Memory B cell (primary cell): ENCODE results near the gene DLK1.

Experiments used
- ATAC-seq: fragments of 150-1000 bp; cut with Tn5 transposase; 2 replicates; pipeline ENCODE4 v1.10.0; 2021; ENCODE audit warnings: low read depth, mild to moderate bottlenecking, moderate library complexity
- DNase-seq, 2 donors: peaks; one replicate each; pipeline ENCODE4 v3.0.0; 2022; ENCODE audit warnings: low spot score in 2 of 2
- H3K27ac Mint-ChIP-seq: one replicate; pipeline ENCODE4 v1.8.0; 2022; ENCODE audit warnings: mild to moderate bottlenecking, moderate library complexity, mixed read lengths
- H3K27me3 Mint-ChIP-seq: one replicate; pipeline ENCODE4 v1.8.0; 2022; ENCODE audit warnings: mixed read lengths
- H3K36me3 Mint-ChIP-seq: one replicate; pipeline ENCODE4 v1.8.0; 2022; ENCODE audit warnings: mild to moderate bottlenecking, mixed read lengths
- H3K4me1 Mint-ChIP-seq: one replicate; pipeline ENCODE4 v1.8.0; 2022; ENCODE audit warnings: mixed read lengths
- H3K4me3 Mint-ChIP-seq: one replicate; pipeline ENCODE4 v1.8.0; 2022; ENCODE audit warnings: mild to moderate bottlenecking, moderate library complexity, mixed read lengths
- H3K9me3 Mint-ChIP-seq: one replicate; pipeline ENCODE4 v1.8.0; 2022; ENCODE audit warnings: mixed read lengths

DLK1 gene

GRCh38 chr14:100762901-100763300 lies 36.2 kb downstream of the DLK1 start:
- Mint-ChIP-seq H3K4me3 (no peak overlapping the region), H3K27ac (no peak overlapping the region), H3K36me3 (no peaks in the 10 kb centered on the region), H3K9me3 (peaks cover 3% of the 10 kb centered on the region), H3K27me3 (no peaks in the 10 kb centered on the region), H3K4me1 (no peaks in the 10 kb centered on the region)
- DNase-seq, result no peak
- ATAC-seq, result no peak

DNA sequence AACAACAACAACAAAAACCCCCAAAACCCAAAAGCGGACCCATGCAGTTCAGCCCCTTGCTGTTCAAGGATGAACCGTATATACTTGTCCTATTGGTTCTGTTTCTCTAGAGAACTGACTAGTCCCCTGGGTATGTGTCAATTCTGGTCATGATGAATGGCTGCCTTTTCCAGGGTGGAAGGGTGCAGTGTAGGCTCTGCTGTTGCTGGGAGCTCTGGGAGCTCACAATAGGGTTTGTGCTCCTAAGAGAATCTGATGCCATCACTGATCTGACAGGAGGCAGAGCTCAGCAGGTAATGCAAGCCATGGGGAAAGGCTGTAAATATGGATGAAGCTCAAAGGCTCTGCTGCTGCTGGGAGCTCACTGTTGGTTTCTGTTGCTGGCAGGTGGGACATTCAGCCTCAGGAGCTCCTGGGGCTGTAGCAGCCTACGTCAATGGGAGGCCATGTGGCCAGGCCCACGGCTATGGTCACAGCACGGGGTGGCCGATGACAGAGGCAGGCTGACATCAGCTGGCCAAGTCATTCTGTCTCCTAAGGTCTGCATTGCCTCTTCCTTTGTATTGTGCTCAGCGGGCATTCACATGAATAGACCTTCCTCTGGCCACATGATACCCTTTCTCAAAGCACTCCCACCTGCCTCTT lies 37.9 kb downstream of the DLK1 start:
- Mint-ChIP-seq H3K4me1 (no peaks in the 10 kb centered on the region), H3K4me3 (no peak overlapping the region), H3K9me3 (peaks cover 3% of the 10 kb centered on the region), H3K27me3 (no peaks in the 10 kb centered on the region), H3K36me3 (no peaks in the 10 kb centered on the region), H3K27ac (no peak overlapping the region)
- DNase-seq (no peak), ATAC-seq (no peak)

DNA sequence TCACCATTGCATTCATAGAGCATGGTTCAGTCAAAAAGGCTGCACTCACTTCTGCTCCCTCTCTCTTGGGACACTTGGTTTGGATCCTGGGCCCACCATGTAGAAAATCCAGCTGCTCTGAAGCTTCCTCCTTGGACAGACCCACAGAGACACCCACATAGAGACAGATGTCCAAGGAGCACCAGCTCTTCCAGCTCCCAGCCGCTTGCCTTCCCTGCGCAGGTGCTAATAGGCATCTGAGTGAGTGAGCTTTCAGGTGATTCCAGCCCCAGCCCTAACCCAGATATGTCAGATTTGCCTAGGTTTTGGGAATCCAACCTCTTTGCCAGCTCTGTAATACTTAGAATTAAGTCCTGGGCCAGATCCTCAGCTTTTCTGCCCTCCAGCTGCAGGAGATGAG lies 38.6 kb downstream of the DLK1 start:
- H3K4me1 Mint-ChIP-seq, result no peaks in the 10 kb centered on the region
- peaks cover 2% of the 10 kb centered on the region for H3K27me3 Mint-ChIP-seq
- H3K27ac Mint-ChIP-seq, result no peak overlapping the region
- H3K9me3 Mint-ChIP-seq, result peaks cover 3% of the 10 kb centered on the region
- H3K4me3 Mint-ChIP-seq, result no peak overlapping the region
- no peaks in the 10 kb centered on the region for H3K36me3 Mint-ChIP-seq
- ATAC-seq (no peak), DNase-seq (no peak)

- no peak overlapping the region for H3K27ac Mint-ChIP-seq
- peaks cover 3% of the 10 kb centered on the region for H3K9me3 Mint-ChIP-seq
- H3K4me3 Mint-ChIP-seq, result no peak overlapping the region
- no peak for ATAC-seq
- no peak for DNase-seq
- H3K36me3 Mint-ChIP-seq, result no peaks in the 10 kb centered on the region
- H3K4me1 Mint-ChIP-seq, result no peaks in the 10 kb centered on the region
- peaks cover 2% of the 10 kb centered on the region for H3K27me3 Mint-ChIP-seq
These were observed 39.3 kb downstream of the DLK1 start for GRCh38 chr14:100765991-100766390.

DNA sequence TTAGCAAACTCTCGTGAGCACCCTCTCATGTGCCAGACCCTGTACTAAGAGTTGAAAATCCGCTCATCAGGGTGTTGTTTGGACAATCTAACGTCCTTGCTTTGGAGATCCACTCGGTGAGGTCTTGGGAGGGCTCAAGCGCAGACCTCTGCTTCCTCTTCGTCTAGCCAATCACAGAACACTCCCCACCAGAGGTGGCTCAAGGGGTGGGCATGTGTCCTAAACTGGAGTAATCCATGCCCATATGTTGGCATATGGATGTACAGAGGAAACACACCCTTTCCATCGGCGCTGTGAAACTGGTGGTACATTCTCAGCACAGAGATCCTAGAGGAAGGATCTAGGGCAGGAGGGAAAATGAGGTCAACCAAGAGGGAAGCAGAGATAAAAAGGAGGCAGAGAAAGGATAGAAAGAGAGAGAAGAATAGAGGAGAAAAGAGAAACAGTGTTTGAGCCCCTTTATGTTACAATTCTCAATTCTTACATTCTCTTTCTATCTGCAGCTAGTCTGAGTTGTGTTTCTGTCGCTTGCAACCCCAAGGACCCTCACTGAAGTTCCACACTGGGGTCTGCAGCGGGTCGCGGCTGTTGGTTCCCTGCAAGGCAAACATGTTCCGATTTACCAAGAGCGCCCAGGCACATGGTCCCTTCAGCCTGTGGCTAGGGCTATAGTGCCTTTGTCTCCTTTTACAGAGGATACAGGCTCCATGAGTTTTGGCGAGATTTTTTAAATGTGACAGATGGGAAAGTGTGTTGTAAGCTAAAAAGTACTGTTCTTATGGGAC lies 40.5 kb downstream of the DLK1 start:
- Mint-ChIP-seq H3K9me3 (peaks cover 3% of the 10 kb centered on the region), H3K27me3 (peaks cover 2% of the 10 kb centered on the region), H3K36me3 (no peaks in the 10 kb centered on the region), H3K4me3 (no peak overlapping the region), H3K4me1 (no peaks in the 10 kb centered on the region), H3K27ac (no peak overlapping the region)
- no peak for ATAC-seq
- no peak for DNase-seq

- no peak overlapping the region for H3K27ac Mint-ChIP-seq
- H3K4me1 Mint-ChIP-seq, result no peaks in the 10 kb centered on the region
- H3K27me3 Mint-ChIP-seq, result peaks cover 2% of the 10 kb centered on the region
- DNase-seq, result no peak
- no peaks in the 10 kb centered on the region for H3K36me3 Mint-ChIP-seq
- ATAC-seq, result no peak
- no peak overlapping the region for H3K4me3 Mint-ChIP-seq
- peaks cover 3% of the 10 kb centered on the region for H3K9me3 Mint-ChIP-seq
These were observed 41.3 kb downstream of the DLK1 start for GRCh38 chr14:100767788-100768536.

GRCh38 chr14:100769035-100769939 lies 42.6 kb downstream of the DLK1 start:
- no peaks in the 10 kb centered on the region for H3K4me1 Mint-ChIP-seq

GRCh38 chr14:100770046-100770445 lies 43.4 kb downstream of the DLK1 start:
- Mint-ChIP-seq H3K4me1 (no peaks in the 10 kb centered on the region), H3K4me3 (no peak overlapping the region), H3K36me3 (no peaks in the 10 kb centered on the region), H3K27me3 (peaks cover 4% of the 10 kb centered on the region), H3K9me3 (no peaks in the 10 kb centered on the region), H3K27ac (no peak overlapping the region)
- DNase-seq (no peak), ATAC-seq (no peak)

More at GRCh38 chr14:100769035-100769939, 42.6 kb downstream of the DLK1 start:
- H3K27ac Mint-ChIP-seq, result no peak overlapping the region
- H3K4me3 Mint-ChIP-seq, result no peak overlapping the region
- peaks cover 4% of the 10 kb centered on the region for H3K27me3 Mint-ChIP-seq
- no peak for DNase-seq
- no peaks in the 10 kb centered on the region for H3K9me3 Mint-ChIP-seq
- ATAC-seq, result no peak
- H3K36me3 Mint-ChIP-seq, result no peaks in the 10 kb centered on the region

- Mint-ChIP-seq H3K4me3 (no peak overlapping the region), H3K4me1 (no peaks in the 10 kb centered on the region), H3K27ac (no peak overlapping the region), H3K27me3 (peaks cover 4% of the 10 kb centered on the region), H3K36me3 (no peaks in the 10 kb centered on the region), H3K9me3 (no peaks in the 10 kb centered on the region)
- DNase-seq, result no peak
- no peak for ATAC-seq
These were observed 44.0 kb downstream of the DLK1 start for GRCh38 chr14:100770605-100771120.

DNA sequence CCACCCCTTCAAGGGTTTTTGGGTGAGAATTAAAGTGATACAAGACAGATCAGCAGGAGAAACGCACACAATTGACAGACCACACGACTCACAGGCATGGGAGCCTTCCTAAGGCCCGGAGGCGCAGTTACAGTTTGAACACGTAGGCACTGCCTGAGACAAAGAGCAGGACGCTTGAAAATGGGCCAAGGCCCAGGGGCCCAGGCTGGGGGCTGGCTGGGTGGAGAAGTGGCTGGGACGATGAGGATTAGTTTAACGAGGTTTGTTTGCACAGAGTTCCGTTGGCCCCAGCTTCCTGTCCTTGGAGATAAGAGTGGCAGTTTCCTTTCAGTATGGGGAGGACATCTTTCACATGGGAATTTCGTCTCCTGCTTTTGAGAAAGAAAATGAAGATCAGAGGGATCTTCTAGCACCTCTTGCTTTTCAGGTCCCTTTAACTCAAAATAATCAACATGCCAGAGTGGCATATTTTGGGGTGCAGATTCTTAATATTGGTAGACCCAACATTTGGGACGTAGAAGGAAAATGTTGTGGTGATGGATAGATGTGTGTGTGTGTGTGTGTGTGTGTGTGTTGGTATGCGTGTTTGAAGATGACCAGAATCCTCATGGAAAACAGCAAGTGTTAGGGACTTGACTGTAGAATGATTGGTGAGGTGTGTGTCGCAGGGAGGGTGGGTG lies 44.6 kb downstream of the DLK1 start:
- DNase-seq (no peak), ATAC-seq (no peak)
- no peaks in the 10 kb centered on the region for H3K4me1 Mint-ChIP-seq
- no peak overlapping the region for H3K4me3 Mint-ChIP-seq
- H3K27me3 Mint-ChIP-seq, result peaks cover 4% of the 10 kb centered on the region
- no peaks in the 10 kb centered on the region for H3K9me3 Mint-ChIP-seq
- no peaks in the 10 kb centered on the region for H3K36me3 Mint-ChIP-seq
- no peak overlapping the region for H3K27ac Mint-ChIP-seq

- H3K4me1 Mint-ChIP-seq, result no peaks in the 10 kb centered on the region
- peaks cover 4% of the 10 kb centered on the region for H3K27me3 Mint-ChIP-seq
- no peaks in the 10 kb centered on the region for H3K36me3 Mint-ChIP-seq
- no peaks in the 10 kb centered on the region for H3K9me3 Mint-ChIP-seq
- H3K27ac Mint-ChIP-seq, result no peak overlapping the region
- ATAC-seq, result no peak
- no peak for DNase-seq
- no peak overlapping the region for H3K4me3 Mint-ChIP-seq
These were observed 46.0 kb downstream of the DLK1 start for GRCh38 chr14:100772607-100773165.

DNA sequence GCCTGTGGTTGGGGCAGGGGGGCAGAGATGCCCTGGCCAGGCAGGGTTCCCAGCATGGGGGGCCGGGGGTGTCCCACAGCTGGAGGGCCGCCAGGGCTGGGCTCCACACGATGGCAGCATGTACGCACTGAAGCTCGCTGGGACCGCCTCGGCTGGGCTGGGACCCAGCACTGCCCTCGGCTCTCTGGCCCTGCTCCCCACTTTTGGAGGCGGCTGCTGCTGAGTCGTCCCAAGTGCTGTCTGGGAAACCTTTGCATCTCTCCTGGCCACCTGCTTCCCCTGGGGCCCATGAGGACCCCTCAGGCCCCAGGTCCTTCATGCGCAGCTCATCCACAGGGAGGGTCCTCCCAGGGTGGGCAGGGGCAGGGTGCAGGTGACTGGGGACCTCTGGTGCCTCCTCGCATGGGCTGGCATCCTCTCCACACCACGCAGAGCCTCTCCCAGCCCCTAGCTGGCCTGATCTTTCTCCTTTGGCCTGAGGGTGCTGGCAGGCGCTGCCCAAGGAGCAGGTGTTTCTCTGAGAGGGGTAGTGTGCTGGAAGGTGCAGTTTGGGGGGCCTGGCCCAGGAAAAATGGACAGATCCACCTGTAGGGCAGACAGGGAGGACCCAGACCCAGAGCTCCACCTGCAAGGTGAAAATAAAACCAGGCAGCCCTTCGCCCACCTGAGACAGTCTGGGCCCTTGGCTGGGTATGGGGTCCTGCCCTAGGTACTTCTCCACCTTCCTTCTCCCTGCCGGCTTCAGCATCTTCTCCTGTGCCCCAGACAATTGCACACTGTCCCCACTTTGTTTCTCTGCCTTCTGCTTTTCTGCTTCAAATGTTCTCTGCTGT lies 46.9 kb downstream of the DLK1 start:
- ATAC-seq, result no peak
- Mint-ChIP-seq H3K4me1 (no peaks in the 10 kb centered on the region), H3K36me3 (no peaks in the 10 kb centered on the region), H3K27me3 (peaks cover 6% of the 10 kb centered on the region), H3K4me3 (no peak overlapping the region), H3K9me3 (no peaks in the 10 kb centered on the region), H3K27ac (no peak overlapping the region)
- no peak for DNase-seq
